GM19193 (cell line): ENCODE data around the gene CEP85.

ENCODE experiments used
- POLR2A ChIP-seq: IDR thresholded peaks from 4 replicates; pipeline ENCODE4 v1.6.1; 2011; ENCODE audit not compliant: insufficient read depth, insufficient read length; ENCODE audit errors: extremely low read depth

Gene CEP85

GRCh38 chr1:26263212-26263611, 29.2 kb downstream of the CEP85 start:
- TF ChIP-seq POLR2A = no peak

- no peak for TF ChIP-seq POLR2A
These were observed 31.4 kb downstream of the CEP85 start for GRCh38 chr1:26265405-26265804.

DNA sequence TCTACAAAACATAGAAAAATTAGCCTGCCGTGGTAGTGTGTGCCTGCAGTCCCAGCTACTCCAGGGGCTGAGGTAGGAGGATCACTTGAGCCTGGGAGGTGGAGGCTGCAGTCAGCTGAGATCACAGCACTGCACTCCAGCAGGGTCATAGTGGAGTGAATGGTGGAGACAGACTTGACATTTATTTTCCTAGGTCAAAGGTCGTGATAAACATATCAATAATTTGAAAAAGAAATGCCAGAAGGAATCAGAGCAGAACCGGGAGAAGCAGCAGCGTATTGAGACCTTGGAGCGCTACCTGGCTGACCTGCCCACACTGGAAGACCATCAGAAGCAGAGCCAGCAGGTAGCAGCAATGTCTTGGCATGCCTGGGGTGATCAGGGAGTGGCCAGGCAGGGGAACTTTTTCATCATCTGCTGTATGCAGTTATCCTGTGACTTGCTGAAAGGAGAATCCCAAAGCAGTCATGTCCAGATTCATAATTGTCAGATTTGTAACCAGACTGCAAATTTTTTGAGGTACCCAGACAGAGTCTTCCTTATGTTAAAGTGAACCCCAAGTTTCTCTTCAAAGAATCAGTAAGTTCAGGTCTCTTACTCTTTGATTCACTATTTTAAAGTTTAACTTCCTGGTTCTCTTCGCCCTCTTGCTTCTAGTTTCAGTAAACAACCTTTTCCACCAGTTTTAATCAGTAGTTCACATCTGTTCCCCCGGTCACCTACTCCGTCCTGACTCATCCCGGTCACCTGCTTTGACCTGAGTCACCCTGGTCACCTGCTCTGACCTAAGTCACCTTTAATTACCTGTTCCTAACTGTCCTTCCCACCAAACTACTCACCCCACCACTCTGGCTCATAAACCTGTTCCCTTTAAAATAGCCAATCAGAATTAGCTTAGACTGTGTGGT, 34.5 kb downstream of the CEP85 start:
- no peak for TF ChIP-seq POLR2A

DNA sequence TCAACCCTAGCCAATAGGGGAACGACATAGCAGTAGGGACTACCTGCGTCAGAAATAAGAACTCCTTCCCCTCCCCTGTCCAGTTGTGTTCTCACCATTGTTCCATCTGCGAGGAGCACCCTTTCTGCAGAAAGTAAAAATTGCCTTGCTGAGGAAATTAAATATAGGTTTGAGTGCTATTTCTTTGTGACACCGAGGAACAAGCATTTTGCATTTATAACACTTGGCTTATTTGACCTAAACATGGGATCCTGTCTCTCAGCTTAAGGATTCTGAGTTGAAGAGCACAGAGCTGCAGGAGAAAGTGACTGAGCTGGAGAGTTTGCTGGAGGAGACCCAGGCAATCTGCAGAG, 35.2 kb downstream of the CEP85 start:
- TF ChIP-seq POLR2A = no peak

- no peak for TF ChIP-seq POLR2A
These were observed 40.9 kb downstream of the CEP85 start for GRCh38 chr1:26274801-26275425.

DNA sequence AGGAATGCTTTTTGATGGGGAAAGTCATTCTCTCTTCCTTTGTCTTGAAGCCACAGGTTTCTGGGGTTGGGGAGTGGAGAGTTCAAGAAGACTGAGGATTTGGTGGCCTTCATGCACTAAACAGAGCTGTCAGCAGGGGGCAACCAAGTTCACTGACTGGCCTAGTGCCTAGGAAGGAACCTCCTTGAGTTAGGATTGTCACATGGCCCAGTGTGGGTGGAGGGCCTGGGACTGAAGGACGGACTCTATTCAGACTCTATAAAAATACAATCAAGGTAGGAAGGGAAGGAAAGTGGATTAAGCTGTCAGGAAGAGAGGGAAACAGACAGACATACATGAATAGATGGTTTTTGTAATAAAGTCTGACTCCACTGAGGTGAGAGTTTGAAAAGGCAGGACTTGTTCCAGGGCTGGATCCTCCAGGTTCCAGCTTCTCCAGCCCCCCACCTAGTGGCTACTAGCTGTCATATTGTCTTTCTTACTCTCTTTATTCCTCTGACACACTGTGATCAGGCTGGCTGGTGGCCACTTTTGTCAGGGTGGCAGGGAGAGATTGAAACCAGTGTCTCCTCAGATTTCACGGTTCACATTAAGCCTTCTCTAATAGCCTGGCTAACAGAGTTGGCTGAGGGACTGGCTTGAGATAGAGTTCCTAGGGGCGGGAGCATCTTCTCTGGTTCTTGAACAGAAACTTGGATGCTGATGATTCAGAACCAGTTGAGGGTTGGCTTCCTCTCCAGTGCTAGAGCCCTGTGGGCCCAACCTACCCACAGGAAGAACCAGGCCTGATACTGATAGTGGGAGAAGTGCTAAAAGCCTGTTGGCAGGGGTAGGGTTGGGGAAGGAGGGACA, 41.8 kb downstream of the CEP85 start:
- no peak for TF ChIP-seq POLR2A

- TF ChIP-seq POLR2A = no peak
These were observed 42.4 kb downstream of the CEP85 start for GRCh38 chr1:26276432-26276838.

DNA sequence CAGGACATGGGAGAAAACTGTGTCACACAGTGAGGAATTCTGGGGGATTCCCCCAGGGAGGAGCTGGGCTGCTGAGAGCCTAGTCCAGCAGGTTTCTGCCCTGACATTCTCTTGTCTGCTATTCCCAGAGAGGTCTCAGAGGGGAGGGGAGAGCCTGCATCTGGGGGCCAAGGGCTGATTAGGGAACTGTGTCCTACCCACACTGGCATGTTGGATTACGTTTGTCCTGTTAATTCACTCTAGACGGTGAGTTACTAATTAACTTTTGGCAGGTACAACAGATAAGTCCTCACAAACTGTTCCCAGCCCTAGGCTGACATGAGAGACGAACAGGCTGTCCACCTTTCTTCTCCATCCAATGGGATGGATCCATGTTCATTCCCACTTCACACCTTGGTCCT, 43.3 kb downstream of the CEP85 start:
- no peak for TF ChIP-seq POLR2A

DNA sequence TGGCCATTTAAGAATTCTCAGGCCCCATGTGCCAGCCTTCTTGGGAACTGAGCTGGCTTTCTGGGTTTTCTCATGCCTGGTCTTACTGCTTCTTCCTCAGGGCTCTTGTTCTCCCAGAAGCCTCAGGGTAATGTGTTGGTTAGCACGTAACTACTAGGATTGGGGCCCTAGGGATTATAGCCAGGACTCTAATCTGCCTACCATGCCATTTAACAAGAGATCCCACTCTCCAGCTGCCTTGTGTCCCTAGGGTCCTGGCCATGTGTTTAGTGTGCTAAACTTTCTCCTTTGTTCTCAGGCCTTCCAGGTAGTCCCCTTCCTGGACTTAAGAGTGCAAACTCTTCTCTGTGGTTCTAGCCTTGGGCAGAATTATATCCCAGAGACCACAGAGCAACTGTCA, 43.7 kb downstream of the CEP85 start:
- no peak for TF ChIP-seq POLR2A

- TF ChIP-seq POLR2A = no peak
These were observed 44.3 kb downstream of the CEP85 start for GRCh38 chr1:26278303-26278702.

DNA sequence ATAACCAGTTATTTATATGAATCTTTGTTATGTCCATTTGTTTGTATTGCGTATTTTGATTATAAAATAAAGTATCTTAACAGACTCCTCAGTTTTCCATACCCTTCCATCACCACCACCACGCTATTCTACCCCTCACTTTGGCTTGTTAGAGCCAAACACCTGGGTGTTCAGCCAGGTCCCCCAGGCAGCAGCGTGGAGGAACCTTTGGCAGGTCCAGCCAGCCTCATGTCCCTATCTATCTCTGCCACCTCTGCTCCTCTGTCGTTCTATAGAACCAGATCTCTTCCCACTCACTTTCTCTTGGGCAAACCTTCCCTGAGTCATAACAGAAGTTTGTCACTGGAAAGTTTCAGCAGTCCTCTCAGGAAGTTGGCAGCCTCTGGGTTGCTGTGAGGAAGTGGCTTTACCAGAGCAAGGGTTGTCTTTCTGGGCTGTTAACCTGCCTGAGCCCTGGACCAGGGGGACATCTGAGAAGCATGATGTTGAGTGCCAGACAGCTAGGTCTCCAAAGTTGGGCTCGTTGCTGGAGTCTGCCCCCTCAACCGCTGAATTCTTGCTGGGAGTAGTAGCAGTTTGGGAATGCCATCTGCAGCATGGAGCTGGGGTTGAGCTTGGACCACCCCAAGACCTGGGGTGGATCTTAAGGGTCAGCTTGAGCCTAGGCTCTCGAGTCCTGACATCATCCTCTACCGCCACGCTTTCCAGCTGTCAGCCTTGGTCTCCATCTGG, 44.9 kb downstream of the CEP85 start:
- no peak for TF ChIP-seq POLR2A

DNA sequence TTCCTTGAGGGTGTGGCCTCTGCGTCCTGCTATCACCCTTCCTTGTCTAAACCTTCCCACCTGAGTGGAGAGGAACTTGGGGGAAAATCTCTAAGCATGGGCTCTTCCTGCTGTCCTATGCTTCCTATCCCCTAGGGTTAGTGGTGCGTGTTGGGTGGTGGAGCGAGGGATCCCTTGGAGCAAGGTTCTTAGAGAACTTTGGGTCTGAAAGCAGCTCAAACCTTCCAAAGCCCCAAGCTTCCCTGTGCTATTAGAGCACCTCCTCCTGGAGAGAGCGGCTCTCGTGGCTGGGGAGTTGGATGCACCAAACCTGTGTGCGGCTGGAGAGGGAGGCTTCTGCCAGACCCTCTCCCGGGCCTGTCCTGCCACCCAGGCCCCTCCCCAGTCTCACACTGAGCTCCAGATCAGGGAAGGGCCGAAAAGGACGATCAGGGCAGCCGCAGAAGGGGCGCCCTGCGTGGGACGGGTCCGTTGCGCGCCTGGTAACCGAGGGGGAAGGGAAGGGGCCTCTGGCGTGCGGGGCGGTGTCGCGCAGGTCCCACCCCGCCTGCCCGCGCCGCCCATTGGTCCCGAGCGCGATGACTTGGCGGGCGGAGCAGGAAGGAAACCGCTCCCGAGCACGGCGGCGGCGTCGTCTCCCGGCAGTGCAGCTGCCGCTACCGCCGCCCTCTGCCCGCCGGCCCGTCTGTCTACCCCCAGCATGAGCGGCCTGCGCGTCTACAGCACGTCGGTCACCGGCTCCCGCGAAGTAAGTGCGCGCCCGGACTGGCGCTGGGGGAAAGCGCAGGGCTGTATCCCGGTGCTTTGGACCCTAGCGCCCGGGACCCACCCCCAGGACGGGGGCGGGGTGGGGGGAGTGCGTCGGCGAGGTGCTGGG, 45.7 kb downstream of the CEP85 start, which contains the start of gene SH3BGRL3:
Gene SH3BGRL3, plus strand, starts transcription at position 631 of the 877 bp plus-strand sequence. Its CDS starts 70 bp downstream, at position 701.
- TF ChIP-seq POLR2A = peak; percentile 87

GRCh38 chr1:26280333-26281042, 46.5 kb downstream of the CEP85 start:
- TF ChIP-seq POLR2A = no peak

DNA sequence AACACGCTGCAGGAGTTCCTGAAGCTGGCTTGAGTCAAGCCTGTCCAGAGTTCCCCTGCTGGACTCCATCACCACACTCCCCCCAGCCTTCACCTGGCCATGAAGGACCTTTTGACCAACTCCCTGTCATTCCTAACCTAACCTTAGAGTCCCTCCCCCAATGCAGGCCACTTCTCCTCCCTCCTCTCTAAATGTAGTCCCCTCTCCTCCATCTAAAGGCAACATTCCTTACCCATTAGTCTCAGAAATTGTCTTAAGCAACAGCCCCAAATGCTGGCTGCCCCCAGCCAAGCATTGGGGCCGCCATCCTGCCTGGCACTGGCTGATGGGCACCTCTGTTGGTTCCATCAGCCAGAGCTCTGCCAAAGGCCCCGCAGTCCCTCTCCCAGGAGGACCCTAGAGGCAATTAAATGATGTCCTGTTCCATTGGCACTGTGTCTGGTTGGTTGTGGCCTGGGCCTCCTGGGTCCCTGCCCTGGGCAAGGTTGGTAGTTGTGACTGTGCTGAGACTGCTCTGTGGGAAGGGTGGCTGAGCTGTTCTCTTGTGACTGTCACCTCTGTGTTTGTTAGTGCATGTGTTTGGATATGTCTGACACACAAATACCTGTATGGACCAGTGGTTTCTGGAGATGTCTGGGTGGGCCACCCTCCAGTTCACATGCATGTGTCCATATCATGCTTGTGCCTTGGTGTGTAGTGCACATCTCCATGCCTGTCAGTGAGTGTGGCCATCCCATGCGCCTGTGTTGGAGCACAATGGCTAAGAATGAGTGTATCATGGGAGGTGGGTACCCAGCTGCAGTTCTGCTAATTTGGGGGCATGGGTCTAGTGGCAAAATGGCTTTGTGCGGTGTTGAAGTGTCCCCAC, 47.3 kb downstream of the CEP85 start:
- TF ChIP-seq POLR2A = no peak
